ENCODE measurements around the gene FAM118A.

FAM118A gene

DNA sequence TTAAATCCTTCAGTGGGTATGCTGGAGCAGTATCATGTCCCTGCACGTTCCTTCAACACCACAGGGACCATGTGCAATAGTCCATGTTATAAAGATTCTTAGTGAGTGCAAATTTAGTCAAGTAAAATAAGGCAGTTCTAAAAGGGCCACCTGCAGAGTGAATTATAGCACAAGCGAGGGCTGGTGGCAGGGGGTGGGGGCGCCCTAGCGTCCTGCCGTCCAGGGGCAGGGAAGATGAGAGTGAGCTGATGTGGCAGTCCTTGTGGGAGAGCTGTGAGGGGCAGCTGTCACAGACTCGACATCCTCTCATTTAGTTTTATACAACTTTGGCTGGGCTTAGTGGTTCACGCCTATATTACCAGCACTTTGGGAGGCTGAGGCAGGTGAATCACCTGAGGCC lies 29.1 kb downstream of the FAM118A start:
- DNase-seq: no peak
- peaks cover 29% of the 10 kb centered on the region for H3K36me3 ChIP-seq

DNA sequence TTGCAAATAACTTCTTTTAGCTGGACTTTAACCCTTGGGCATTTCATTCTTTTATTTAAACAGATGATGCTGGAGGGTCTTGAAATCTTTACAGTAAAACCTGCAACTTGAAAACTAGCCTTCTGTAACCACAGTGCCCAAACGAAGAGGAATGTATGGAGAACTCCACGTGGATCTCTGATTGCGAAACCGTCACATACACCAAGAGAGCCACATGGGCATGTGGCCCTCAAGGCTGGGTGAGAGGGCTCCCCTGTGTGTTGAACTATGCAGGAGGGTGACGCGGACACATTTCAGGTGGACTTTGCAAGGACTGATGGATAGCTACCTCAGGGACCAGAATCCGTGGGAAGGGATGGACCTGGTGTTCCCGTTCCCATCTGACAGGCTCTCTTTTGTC lies 30.6 kb downstream of the FAM118A start:
- peaks cover 32% of the 10 kb centered on the region for H3K36me3 ChIP-seq
- TF ChIP-seq, protein P1, sequence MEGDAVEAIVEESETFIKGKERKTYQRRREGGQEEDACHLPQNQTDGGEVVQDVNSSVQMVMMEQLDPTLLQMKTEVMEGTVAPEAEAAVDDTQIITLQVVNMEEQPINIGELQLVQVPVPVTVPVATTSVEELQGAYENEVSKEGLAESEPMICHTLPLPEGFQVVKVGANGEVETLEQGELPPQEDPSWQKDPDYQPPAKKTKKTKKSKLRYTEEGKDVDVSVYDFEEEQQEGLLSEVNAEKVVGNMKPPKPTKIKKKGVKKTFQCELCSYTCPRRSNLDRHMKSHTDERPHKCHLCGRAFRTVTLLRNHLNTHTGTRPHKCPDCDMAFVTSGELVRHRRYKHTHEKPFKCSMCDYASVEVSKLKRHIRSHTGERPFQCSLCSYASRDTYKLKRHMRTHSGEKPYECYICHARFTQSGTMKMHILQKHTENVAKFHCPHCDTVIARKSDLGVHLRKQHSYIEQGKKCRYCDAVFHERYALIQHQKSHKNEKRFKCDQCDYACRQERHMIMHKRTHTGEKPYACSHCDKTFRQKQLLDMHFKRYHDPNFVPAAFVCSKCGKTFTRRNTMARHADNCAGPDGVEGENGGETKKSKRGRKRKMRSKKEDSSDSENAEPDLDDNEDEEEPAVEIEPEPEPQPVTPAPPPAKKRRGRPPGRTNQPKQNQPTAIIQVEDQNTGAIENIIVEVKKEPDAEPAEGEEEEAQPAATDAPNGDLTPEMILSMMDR (IDR thresholded peaks at IDR 0.05; ENCODE audit: low read depth, low read length): no peak

More for the DNA sequence above, 29.1 kb downstream of the FAM118A start:
- H3K9me3 ChIP-seq (ENCODE audit: severe bottlenecking): no peaks in the 10 kb centered on the region
- TF ChIP-seq, protein P1 (IDR thresholded peaks at IDR 0.05; ENCODE audit: low read depth, low read length): no peak
- H3K27ac ChIP-seq: no peak overlapping the region
- no peaks in the 10 kb centered on the region for H3K27me3 ChIP-seq (ENCODE audit: insufficient read depth, low read depth, severe bottlenecking)
- no peak overlapping the region for H3K4me3 ChIP-seq (ENCODE audit: low read depth, low read length)

DNA sequence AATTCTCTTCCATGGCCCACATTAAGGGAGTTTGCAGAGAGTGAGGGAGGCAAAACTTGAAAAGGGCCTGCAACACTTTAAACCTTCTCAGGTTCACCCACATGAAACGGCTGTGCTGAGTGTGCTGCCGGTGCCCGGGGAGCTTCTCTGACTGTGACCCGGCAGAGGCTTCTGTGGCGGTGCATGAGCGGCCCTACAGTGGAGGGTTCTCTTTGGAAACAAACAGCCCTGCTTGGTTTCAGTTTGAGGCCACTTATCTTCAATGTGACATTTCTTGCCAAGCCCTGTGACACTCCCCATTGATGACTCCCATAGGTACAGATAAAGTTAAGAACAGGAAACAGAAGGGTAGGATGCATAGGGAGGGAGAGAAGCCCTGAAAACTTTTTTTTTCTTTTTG lies 31.8 kb downstream of the FAM118A start:
- H3K36me3 ChIP-seq: peaks cover 31% of the 10 kb centered on the region
- H3K4me3 ChIP-seq (ENCODE audit: low read depth, low read length): no peak overlapping the region
- H3K27ac ChIP-seq: no peak overlapping the region
- DNase-seq: no peak
- H3K9me3 ChIP-seq (ENCODE audit: severe bottlenecking): no peaks in the 10 kb centered on the region
- TF ChIP-seq, protein P1 (IDR thresholded peaks at IDR 0.05; ENCODE audit: low read depth, low read length): no peak
- no peaks in the 10 kb centered on the region for H3K27me3 ChIP-seq (ENCODE audit: insufficient read depth, low read depth, severe bottlenecking)

More for the DNA sequence above, 30.6 kb downstream of the FAM118A start:
- Histone ChIP-seq H3K9me3 (ENCODE audit: severe bottlenecking) (no peaks in the 10 kb centered on the region), H3K27ac (no peak overlapping the region), H3K27me3 (ENCODE audit: insufficient read depth, low read depth, severe bottlenecking) (no peaks in the 10 kb centered on the region), H3K4me3 (ENCODE audit: low read depth, low read length) (no peak overlapping the region)
- DNase-seq: no peak

DNA sequence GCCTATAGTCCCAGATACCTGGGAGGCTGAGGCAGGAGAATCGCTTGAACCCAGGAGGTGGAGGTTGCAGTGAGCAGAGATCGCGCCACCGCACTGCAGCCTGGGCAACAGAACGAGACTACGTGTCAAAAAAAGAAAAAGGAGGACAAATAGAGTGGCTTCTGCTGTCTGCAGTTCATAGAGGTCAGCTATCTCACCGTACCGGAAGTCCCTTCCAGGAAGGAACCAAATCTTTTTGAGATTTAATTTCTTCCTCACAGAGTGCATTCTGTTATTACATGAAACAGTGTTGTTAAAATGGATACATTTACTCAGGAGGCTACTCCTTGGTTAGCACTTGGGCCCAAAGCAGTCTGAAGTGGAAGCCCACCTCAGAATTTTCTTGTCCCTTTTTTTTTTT lies 33.4 kb downstream of the FAM118A start:
- H3K27ac ChIP-seq: no peak overlapping the region
- TF ChIP-seq, protein P1 (IDR thresholded peaks at IDR 0.05; ENCODE audit: low read depth, low read length): no peak
- H3K36me3 ChIP-seq: peaks cover 31% of the 10 kb centered on the region
- H3K27me3 ChIP-seq (ENCODE audit: insufficient read depth, low read depth, severe bottlenecking): no peaks in the 10 kb centered on the region
- H3K4me3 ChIP-seq (ENCODE audit: low read depth, low read length): no peak overlapping the region
- no peak for DNase-seq
- H3K9me3 ChIP-seq (ENCODE audit: severe bottlenecking): no peaks in the 10 kb centered on the region

DNA sequence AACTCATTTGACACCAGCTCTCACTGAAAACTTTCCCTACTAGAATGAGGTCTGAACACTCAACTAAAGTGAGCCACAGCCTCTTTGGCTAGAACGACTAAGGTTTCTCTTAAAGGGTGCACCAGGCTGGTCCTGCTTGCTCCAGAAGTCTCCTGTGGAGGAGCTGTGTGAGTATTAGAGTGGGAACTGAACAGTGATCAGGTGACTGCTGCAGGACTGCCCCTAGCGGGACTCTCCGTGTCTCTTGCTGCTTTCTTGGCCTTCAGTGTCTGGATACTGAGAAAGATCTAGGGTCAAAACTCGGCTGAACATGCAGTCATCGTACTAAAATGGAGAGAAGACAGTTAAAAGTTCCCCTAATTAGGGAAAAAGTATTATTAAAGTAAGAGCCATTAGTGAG lies 34.6 kb downstream of the FAM118A start:
- H3K4me3 ChIP-seq (ENCODE audit: low read depth, low read length): no peak overlapping the region
- peak; percentile 36 for DNase-seq
- H3K27me3 ChIP-seq (ENCODE audit: insufficient read depth, low read depth, severe bottlenecking): no peaks in the 10 kb centered on the region
- H3K9me3 ChIP-seq (ENCODE audit: severe bottlenecking): no peaks in the 10 kb centered on the region
- peaks cover 26% of the 10 kb centered on the region for H3K36me3 ChIP-seq
- TF ChIP-seq, protein P1 (IDR thresholded peaks at IDR 0.05; ENCODE audit: low read depth, low read length): peak; percentile 49; the same call in 1 of the 2 replicates
- H3K27ac ChIP-seq: no peak overlapping the region

DNA sequence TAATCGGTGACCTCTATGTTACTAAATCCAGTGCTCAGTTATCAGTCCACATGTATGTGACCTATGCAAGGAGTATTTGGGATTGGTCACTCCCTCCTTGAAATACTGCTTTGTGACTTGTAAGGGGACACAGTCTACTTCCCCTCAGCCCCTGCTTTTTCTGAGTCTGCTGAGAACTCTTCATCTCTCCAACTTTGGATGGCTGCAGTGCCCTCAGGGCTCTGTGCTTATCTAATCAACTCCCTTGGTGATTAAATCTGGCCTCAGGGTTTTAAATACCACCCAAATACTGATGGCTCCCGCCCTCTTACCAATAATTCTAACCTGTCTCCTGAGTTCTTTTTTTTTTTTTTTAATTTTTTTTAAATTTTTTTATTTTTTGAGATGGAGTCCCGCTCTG lies 40.2 kb downstream of the FAM118A start:
- Histone ChIP-seq H3K4me3 (ENCODE audit: low read depth, low read length) (no peak overlapping the region), H3K27ac (no peak overlapping the region), H3K27me3 (ENCODE audit: insufficient read depth, low read depth, severe bottlenecking) (no peaks in the 10 kb centered on the region), H3K36me3 (peaks cover 5% of the 10 kb centered on the region; the same call in 1 of the 2 replicates), H3K9me3 (ENCODE audit: severe bottlenecking) (no peaks in the 10 kb centered on the region)
- DNase-seq: no peak
- TF ChIP-seq, protein P1 (IDR thresholded peaks at IDR 0.05; ENCODE audit: low read depth, low read length): no peak
